K562 treated with DMSO at 1 percent for 12 hours (cell line): ENCODE measurements around the gene ATXN7L3B. TPM values are rescaled to one million over a fixed set of nuclear protein-coding genes. Genes with fewer than 3 reads are reported as not detected.

Experiments
- total RNA-seq: library from RNA; unstranded; fragments of 300-600 nt; gene quantifications from 2 replicates; pipeline ENCODE4 v1.2.3, GENCODE V29; 2022; ENCODE audit not compliant: insufficient read depth

ATXN7L3B gene
- total RNA-seq: 9.0 and 22.7 TPM in 2 replicates

GRCh38 chr12:74537707-74538385 lies at the start of gene ATXN7L3B:
TSS of gene ATXN7L3B (plus strand) at chr12:74537835. CDS start at chr12:74538113, 278 bp downstream.

